GM21529 (cell line): Measurements from ENCODE around the gene ZNF593.

Experiments used
- ATAC-seq: cut with Tn5 transposase; IDR thresholded peaks from one replicate; pipeline ENCODE4 v1.9.1; 2021; ENCODE audit not compliant: unreplicated experiment

The ZNF593 gene

GRCh38 chr1:26200413-26200812 is 30.7 kb downstream of the ZNF593 start:
- no peak for ATAC-seq

DNA sequence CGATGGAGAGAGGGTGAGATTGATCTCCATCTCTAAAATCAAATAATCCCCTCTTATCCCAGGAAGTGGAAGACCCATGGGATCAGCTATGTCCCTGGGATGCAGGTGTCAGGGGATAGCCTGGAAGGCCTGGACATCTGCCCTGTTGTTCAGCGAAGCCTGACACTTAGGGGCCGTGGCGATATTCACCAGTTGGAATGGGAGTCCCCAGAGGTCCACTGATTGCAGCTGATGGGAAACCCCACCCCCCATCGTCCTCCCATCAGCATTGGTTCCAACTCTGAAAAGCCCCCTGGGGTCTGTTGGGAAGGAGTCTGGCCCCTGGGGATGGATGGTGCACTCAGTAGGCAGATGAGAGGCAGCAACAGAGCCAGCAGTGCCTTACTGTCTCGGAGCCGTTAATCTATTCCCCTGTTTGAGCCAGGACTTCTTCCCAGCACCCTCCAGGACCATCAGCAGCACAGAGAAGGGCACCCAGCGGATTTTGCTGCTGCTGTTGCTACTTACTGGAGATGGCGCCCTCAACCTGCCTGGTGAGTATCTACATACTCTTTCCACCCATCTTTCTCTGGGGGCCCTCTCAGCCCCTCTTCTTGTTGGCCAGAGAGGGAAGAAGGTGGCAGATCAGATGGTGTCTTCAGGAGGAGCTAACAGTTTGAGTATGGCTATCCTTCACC is 34.1 kb downstream of the ZNF593 start:
- no peak for ATAC-seq

DNA sequence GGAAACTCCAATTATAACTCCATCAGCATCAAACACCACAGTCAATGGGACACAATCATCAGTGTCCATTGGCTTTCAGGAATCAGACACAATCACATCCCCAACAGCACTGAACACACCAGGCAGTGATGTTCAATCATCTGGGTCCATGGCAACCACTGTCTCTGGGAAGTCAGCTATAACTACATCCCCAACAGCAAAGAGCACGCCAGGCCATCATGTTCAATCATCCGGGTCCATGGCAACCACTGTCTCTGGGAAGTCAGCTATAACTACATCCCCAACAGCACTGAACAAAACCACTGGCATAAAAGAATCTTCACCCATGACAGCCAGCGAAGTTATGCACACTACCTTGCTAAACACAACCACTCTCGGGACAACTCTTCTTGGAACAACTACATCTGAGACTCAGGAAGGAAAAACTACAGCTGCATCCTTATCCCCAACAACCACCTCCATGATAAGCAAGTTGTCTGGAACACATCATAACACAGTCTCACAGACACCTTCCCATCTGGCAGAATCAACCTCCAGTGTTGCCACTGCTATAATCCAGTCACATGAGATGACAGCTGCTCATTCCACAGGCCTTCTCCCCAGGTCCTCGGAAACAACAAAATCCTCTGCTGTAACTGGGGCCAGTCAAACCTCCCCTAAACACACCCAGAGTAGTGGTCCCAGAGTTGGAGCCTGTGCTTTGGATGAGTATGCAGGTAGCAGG is 40.6 kb downstream of the ZNF593 start:
- ATAC-seq = no peak

DNA sequence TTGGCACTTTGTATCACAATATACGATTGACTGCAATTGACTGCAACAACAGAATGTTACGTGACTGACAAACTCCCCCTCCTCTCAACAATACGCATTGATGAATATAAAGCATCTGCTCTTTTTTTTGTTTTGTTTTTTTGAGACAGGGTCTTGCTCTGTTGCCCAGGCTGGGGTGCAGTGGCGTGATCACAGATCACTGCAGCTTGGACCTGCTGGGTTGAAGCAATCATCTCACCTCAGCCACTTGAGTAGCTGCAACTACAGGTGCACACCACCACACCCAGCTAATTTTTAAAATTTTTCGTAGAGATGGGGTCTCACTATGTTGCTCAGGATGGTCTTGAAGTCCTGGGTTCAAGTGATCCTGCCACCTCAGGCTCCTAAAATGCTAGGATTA is 43.0 kb downstream of the ZNF593 start:
- no peak for ATAC-seq

DNA sequence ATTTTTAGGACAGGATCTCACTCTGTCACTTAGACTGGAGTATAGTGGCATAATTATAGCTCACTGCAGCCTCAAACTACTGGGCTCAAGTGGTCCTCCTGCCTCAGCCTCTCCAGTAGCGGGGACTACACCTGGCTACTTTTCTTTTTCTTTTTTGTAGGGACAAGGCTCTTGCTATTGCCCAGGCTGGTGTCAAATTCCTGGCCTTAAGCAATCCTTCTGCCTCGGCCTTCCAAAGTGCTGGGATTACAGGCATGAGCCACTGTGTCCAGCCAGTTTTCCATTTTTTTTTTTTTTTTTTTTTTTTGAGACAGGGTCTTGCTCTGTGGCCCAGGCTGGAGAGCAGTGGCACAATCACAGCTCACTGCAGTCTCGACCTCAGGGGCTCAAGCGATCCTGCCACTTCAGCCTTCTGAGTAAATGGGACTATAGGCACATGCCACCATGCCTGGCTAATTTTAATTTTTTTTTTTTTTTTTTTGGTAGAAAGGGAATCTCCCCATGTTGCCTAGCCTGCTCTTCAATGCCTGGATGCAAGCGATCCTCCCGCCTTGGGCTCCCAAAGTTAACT is 43.7 kb downstream of the ZNF593 start:
- no peak for ATAC-seq

DNA sequence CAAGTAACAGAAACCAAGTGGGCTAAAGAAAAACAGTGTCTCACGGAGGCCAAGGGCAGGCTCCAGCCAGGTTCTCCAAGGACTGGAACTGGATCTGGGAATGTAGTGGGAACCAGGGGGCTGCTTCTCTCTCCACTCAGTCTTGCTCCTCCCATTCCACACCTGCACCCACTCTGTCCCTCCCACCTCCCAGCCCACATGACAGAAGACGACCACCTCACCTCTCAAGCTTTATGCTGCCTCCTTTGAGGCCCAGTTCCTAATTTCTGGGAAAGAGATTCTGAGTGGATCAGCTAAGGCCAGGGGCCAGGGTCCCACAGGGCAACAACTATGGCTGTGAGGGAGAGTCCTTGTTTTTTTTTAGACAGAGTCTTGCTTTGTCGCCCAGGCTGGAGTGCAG is 45.5 kb downstream of the ZNF593 start:
- no peak for ATAC-seq

- no peak for ATAC-seq
These were observed 49.3 kb downstream of the ZNF593 start for GRCh38 chr1:26218906-26219494.
